ENCODE measurements around the gene ZNF263.

ZNF263 gene

GRCh38 chr16:3328104-3328503 lies 44.8 kb downstream of the ZNF263 start:
- DNase-seq: no peak

DNA sequence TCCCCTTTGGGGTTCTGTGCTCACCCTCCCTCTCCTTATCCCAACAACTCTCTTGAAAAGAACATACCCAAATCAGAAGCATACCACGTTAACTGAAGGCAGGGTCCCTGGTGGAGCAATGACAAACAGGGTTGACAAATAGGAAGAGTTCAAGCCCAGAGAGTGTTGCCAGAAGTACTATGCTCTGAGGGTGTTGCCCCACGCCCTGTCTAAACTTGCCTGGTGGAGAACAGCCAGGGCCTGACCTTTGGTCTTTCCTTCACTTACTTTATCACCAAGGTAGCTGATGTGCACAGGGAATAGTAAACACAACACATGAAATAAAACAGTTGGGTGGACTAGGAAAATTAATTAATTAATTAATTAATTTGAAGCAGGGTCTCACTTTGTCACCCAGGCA lies 45.4 kb downstream of the ZNF263 start:
- no peak for DNase-seq
